Neuronal stem cell (in vitro differentiated cells): ENCODE results near the gene MIS18BP1. TPM values are rescaled to one million over a fixed set of nuclear protein-coding genes. Genes with fewer than 3 reads are reported as not detected.
A peak's percentile ranks its signal among the peaks of the same experiment; 100 is the strongest.
"Not testable (repeated sequence)": the region's sequence is repeated elsewhere in the genome, so short reads cannot be mapped to it uniquely, and the experiment has no call there.

ENCODE experiments used
- DNase-seq: peaks from one replicate; pipeline ENCODE4 v3.0.0-alpha.2; 2013; ENCODE audit warnings: low spot score
- H2AFZ ChIP-seq: one replicate; pipeline ENCODE4 v1.6.1; 2013; ENCODE audit warnings: mild to moderate bottlenecking, low read length, inconsistent platforms
- H2AK5ac ChIP-seq: 2 replicates; pipeline ENCODE4 v1.6.1; 2013; ENCODE audit warnings: low read depth, mild to moderate bottlenecking, inconsistent platforms, low read length, moderate library complexity, mixed read lengths
- H2BK120ac ChIP-seq: 2 replicates; pipeline ENCODE4 v1.6.1; 2013; ENCODE audit warnings: low read depth, mild to moderate bottlenecking, inconsistent platforms, low read length, moderate library complexity, mixed read lengths
- H2BK12ac ChIP-seq: one replicate; pipeline ENCODE4 v1.6.1; 2013; ENCODE audit warnings: low read length, inconsistent platforms
- H2BK15ac ChIP-seq: 2 replicates; pipeline ENCODE4 v1.6.1; 2013; ENCODE audit warnings: mild to moderate bottlenecking, low read length, inconsistent platforms, mixed read lengths
- H2BK5ac ChIP-seq: one replicate; pipeline ENCODE4 v1.6.1; 2013; ENCODE audit warnings: inconsistent platforms, mild to moderate bottlenecking, low read length, moderate library complexity
- H3K14ac ChIP-seq: one replicate; pipeline ENCODE4 v1.6.1; 2013; ENCODE audit warnings: low read length, inconsistent platforms
- H3K18ac ChIP-seq: 2 replicates; pipeline ENCODE4 v1.6.1; 2013; ENCODE audit warnings: low read length, inconsistent platforms
- H3K23ac ChIP-seq: 2 replicates; pipeline ENCODE4 v1.6.1; 2013; ENCODE audit warnings: low read depth, mild to moderate bottlenecking, mixed read lengths, low read length, inconsistent platforms; ENCODE audit not compliant: poor library complexity
- H3K27ac ChIP-seq: replicated peaks from 3 replicates; pipeline ENCODE4 v1.5.1; 2013; ENCODE audit warnings: low read length, inconsistent platforms
- H3K27me3 ChIP-seq, 3 experiments: 2 replicates each; pipeline ENCODE4 v1.6.1; 2013; ENCODE audit warnings: low read length in 3 of 3, mild to moderate bottlenecking in 2 of 3, inconsistent platforms in 1 of 3, low read depth in 1 of 3, mixed read lengths in 1 of 3, moderate library complexity in 1 of 3; ENCODE audit not compliant: control insufficient read depth in 3 of 3, insufficient read depth in 3 of 3
- H3K36me3 ChIP-seq, 2 donors: replicated peaks in 1 of 2; 2 replicates each; pipeline ENCODE4 v1.6.1; 2013; ENCODE audit warnings: low read length in 2 of 2; ENCODE audit not compliant: control insufficient read depth in 2 of 2, insufficient read depth in 2 of 2
- H3K4ac ChIP-seq: 2 replicates; pipeline ENCODE4 v1.6.1; 2013; ENCODE audit warnings: inconsistent platforms, mild to moderate bottlenecking, low read length, moderate library complexity
- H3K4me1 ChIP-seq, 2 donors: 1 replicate in 1 of 2; 2 replicates in 1 of 2; pipeline ENCODE4 v1.6.1; 2013; ENCODE audit warnings: low read length in 2 of 2, low read depth in 1 of 2; ENCODE audit not compliant: control insufficient read depth in 2 of 2, insufficient read depth in 1 of 2
- H3K4me2 ChIP-seq: one replicate; pipeline ENCODE4 v1.6.1; 2013; ENCODE audit warnings: mild to moderate bottlenecking, low read length, inconsistent platforms; ENCODE audit not compliant: insufficient read depth, poor library complexity, severe bottlenecking
- H3K4me3 ChIP-seq, 2 donors: 2 replicates each; pipeline ENCODE4 v1.5.1; 2013; ENCODE audit warnings: low read length in 2 of 2, mild to moderate bottlenecking in 2 of 2, inconsistent platforms in 1 of 2, moderate library complexity in 1 of 2
- H3K79me1 ChIP-seq: one replicate; pipeline ENCODE4 v1.6.1; 2013; ENCODE audit warnings: low read depth, mild to moderate bottlenecking, inconsistent platforms, low read length, moderate library complexity
- H3K9ac ChIP-seq: one replicate; pipeline ENCODE4 v1.6.1; 2013; ENCODE audit warnings: mild to moderate bottlenecking, low read depth, low read length, inconsistent platforms; ENCODE audit not compliant: poor library complexity
- H3K9me3 ChIP-seq, 2 donors: replicated peaks in 1 of 2; 2 replicates each; pipeline versions ENCODE3 to v1.6.1; 2013; ENCODE audit warnings: low read length in 2 of 2, mild to moderate bottlenecking in 2 of 2, inconsistent platforms in 1 of 2, low read depth in 1 of 2, mixed read lengths in 1 of 2, moderate library complexity in 1 of 2; ENCODE audit not compliant: control insufficient read depth in 2 of 2, insufficient read depth in 1 of 2
- H4K8ac ChIP-seq: one replicate; pipeline ENCODE4 v1.6.1; 2013; ENCODE audit warnings: low read depth, mild to moderate bottlenecking, inconsistent platforms, low read length, moderate library complexity
- H4K91ac ChIP-seq: one replicate; pipeline ENCODE4 v1.6.1; 2013; ENCODE audit warnings: low read length, low read depth, mild to moderate bottlenecking, inconsistent platforms; ENCODE audit not compliant: poor library complexity
- WGBS, 2 donors: extraction: QIAGEN DNeasy Blood & Tissue Kit; methylation state at CpG; one replicate each; pipeline ENCODE4 v1.1.7; 2013; ENCODE audit warnings: missing lambda C conversion rate in 2 of 2, mixed read lengths in 1 of 2; ENCODE audit not compliant: insufficient read length in 2 of 2, insufficient replicate concordance in 1 of 2; ENCODE audit errors: extremely low coverage in 2 of 2; 5-methylcytosine and 5-hydroxymethylcytosine counted together
- polyA plus RNA-seq, 2 experiments: library from polyadenylated mRNA; stranded (reverse); fragments of 200-250 nt; gene quantifications; one replicate each; pipeline ENCODE4 v1.2.3, GENCODE V29; 2013

Gene MIS18BP1
- polyA plus RNA-seq (2013, experiment 1 of 2) = 52.8 TPM
- polyA plus RNA-seq (2013, experiment 2 of 2) = 56.9 TPM

DNA sequence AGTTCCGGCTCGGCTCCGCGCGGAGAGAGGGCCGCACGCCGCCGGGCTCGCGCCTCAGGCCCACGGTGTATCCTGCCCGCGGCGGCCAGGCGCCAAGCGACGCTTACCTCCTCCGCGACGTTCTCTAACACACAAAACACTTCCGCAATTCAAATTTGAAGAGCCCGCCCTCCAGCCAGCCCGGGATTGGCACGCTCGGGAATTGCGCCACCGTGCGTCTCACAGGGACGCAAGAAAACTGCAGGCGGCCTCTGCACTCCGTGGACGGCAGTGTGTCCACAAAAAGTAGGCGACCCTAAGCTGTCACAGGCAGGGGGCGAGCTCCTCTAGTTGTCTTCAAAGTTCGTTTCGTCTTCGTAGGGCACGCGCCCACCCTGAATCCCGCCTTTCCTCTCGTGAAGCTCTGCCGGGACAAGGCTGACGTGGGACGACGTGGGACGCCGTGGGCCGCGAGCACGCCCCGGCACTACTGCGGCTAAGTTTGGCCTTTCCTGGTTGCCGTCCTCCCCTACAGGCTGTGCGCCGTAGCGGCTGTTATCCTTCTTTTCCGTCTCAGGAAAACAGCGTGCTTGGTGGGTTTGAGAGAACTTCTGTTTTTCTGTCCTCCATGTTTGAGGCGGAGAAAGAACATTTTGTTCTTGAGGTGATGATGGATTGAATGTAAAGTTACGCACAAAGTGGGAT lies at the start of gene MIS18BP1:
TSS of gene MIS18BP1 (minus strand) at position 133 of the 684 bp plus-strand sequence. CDS start 5,916 bp downstream, outside the sequence.
- peak; percentile 90 for DNase-seq
- WGBS, 2 donors = no CpG with 5 or more reads among the region's 61 CpGs
- H3K4ac ChIP-seq = no peak within 1 kb of the TSS

DNA sequence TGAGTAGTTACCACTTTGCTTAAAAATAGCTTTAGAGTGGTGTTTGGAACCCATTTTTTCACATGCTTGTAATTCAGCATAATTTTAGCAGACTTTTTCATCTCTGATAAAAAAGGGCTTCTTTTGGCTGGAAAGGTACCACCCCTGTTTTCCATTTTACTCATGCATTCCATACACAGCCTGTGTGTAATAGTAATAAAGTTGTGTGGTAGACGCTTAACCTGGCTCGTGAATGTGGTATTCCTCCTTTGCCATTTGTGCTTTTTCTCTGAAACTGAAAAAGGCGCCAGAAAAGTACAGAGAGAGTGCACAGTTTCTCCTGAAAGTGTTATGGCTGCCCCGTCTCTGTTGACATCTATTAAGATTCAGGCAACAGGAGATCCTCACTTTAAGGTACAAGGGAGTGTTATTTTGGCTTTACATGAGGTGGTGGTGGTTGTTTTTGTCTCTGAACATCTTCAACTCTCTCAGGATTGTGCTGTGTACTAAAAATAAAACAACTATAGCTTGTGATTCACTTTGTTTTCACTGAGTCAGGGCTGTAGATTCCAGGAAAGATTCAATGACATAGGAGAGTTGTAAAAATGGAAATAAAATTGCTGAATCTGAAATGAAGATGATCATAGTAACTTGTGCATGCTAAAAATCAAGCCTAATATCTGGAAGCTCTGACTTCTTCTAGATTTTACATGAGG lies 45.6 kb upstream of the MIS18BP1 start:
- H2AK5ac ChIP-seq = no peak overlapping the region
- H2BK12ac ChIP-seq = no peak overlapping the region
- no peak overlapping the region for H3K18ac ChIP-seq

More for the DNA sequence above, at the start of gene MIS18BP1:
- Histone ChIP-seq H2BK5ac (no peak within 1 kb of the TSS), H2BK12ac (no peak within 1 kb of the TSS), H3K9me3 (peaks cover 4 to 19% of the 10 kb centered on the region in 2 donors), H3K4me1 (no peaks in the 10 kb centered on the region), H3K36me3 (peaks cover 0 to 4% of the 10 kb centered on the region in 2 donors), H4K91ac (no peak within 1 kb of the TSS), H3K4me3 (peak within 1 kb of the TSS; percentile 79 to 89), H3K27ac (peak within 1 kb of the TSS; percentile 61), H2BK120ac (no peak within 1 kb of the TSS), H4K8ac (peak within 1 kb of the TSS; percentile 19), H3K23ac (peak within 1 kb of the TSS; percentile 58), H3K27me3 (no peaks in the 10 kb centered on the region), H2AK5ac (no peak within 1 kb of the TSS), H2BK15ac (no peak within 1 kb of the TSS), H3K14ac (peak within 1 kb of the TSS; percentile 94), H3K18ac (peak within 1 kb of the TSS; percentile 99), H3K9ac (no peak within 1 kb of the TSS), H3K79me1 (no peaks in the 10 kb centered on the region), H3K4me2 (peak within 1 kb of the TSS; percentile 68), H2AFZ (peak within 1 kb of the TSS; percentile 93)

DNA sequence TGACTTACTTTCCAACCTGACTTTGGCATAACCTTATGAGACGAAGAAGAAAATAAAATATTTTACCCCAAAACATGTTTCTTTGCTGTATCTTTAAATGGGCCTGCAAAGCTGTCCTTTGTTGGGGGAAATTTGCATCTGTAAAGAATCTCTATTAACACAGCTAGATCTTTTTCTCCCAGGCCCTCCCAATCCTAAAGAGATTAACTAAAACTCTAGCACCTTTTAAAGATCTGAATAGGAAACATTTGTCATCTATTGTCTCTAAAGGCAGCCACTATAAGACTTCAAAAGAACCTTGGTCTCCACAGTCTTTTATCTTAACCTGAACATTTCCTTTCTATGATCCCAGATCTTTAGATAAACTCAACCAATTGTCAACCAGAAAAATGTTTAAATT lies 41.8 kb upstream of the MIS18BP1 start:
- WGBS, 2 donors = no CpG with 5 or more reads among the region's 1 CpG
- not testable (repeated sequence) for H3K27me3 ChIP-seq, H3K4me3 ChIP-seq, H2AK5ac ChIP-seq, H3K4ac ChIP-seq, H3K14ac ChIP-seq, H3K9ac ChIP-seq, H3K79me1 ChIP-seq, DNase-seq, H2BK120ac ChIP-seq, H3K36me3 ChIP-seq, H3K18ac ChIP-seq, H4K91ac ChIP-seq, H2BK15ac ChIP-seq, H3K4me2 ChIP-seq, H2BK5ac ChIP-seq, H4K8ac ChIP-seq, H3K9me3 ChIP-seq, H2BK12ac ChIP-seq, H2AFZ ChIP-seq, H3K27ac ChIP-seq, H3K23ac ChIP-seq, H3K4me1 ChIP-seq

More for the DNA sequence above, 45.6 kb upstream of the MIS18BP1 start:
- H3K9me3 ChIP-seq = no peaks in the 10 kb centered on the region
- no peaks in the 10 kb centered on the region for H3K27me3 ChIP-seq
- no peak overlapping the region for H3K27ac ChIP-seq
- WGBS, 2 donors = no CpG with 5 or more reads among the region's 4 CpGs
- no peak overlapping the region for H2BK5ac ChIP-seq
- H3K79me1 ChIP-seq = no peaks in the 10 kb centered on the region
- no peak overlapping the region for H2BK15ac ChIP-seq
- H3K4ac ChIP-seq = no peak overlapping the region
- H3K36me3 ChIP-seq = no peaks in the 10 kb centered on the region
- H3K9ac ChIP-seq = no peak overlapping the region
- no peak for DNase-seq
- H2BK120ac ChIP-seq = no peak overlapping the region
- no peak overlapping the region for H3K4me3 ChIP-seq
- no peak overlapping the region for H3K23ac ChIP-seq
- no peak overlapping the region for H4K91ac ChIP-seq
- H3K4me2 ChIP-seq = no peak overlapping the region
- no peak overlapping the region for H2AFZ ChIP-seq
- H3K14ac ChIP-seq = no peak overlapping the region
- no peaks in the 10 kb centered on the region for H3K4me1 ChIP-seq
- no peak overlapping the region for H4K8ac ChIP-seq

DNA sequence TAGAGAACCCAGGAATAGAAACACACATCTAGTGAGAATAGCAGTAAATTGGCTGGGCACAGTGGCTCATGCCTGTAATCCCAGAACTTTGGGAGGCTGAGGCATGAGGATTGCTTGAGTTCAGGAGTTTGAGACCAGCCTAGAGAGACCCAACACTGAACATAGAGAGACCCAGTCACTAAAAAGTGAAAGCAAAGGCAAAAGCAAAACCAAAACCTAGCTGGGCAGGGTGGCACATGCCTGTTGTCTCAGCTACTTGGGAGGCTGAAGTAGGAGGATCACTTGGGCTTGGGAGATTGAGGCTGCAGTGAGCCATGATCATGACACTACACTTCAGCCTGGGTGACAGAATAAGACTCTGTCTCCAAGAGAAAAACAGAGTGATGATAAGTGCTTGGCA lies 37.5 kb upstream of the MIS18BP1 start:
- H2AK5ac ChIP-seq = no peak overlapping the region
- no peak overlapping the region for H2BK15ac ChIP-seq
- H3K4me1 ChIP-seq = no peaks in the 10 kb centered on the region
- H3K23ac ChIP-seq = no peak overlapping the region
- H3K9me3 ChIP-seq = no peaks in the 10 kb centered on the region
- no peak overlapping the region for H4K91ac ChIP-seq
- no peak overlapping the region for H3K9ac ChIP-seq
- no peaks in the 10 kb centered on the region for H3K27me3 ChIP-seq
- H3K4me2 ChIP-seq = no peak overlapping the region
- no peak overlapping the region for H2AFZ ChIP-seq
- H3K18ac ChIP-seq = no peak overlapping the region
- no peaks in the 10 kb centered on the region for H3K79me1 ChIP-seq
- H2BK120ac ChIP-seq = no peak overlapping the region
- no peak overlapping the region for H3K4me3 ChIP-seq
- H4K8ac ChIP-seq = no peak overlapping the region
- no peaks in the 10 kb centered on the region for H3K36me3 ChIP-seq
- H2BK5ac ChIP-seq = no peak overlapping the region
- H3K4ac ChIP-seq = no peak overlapping the region
- H2BK12ac ChIP-seq = no peak overlapping the region
- no peak for DNase-seq
- H3K14ac ChIP-seq = no peak overlapping the region
- H3K27ac ChIP-seq = no peak overlapping the region
